ENCODE measurements around the gene IPO5.
"Not testable (repeated sequence)": the region's sequence is repeated elsewhere in the genome, so short reads cannot be mapped to it uniquely, and the experiment has no call there.

Gene IPO5

DNA sequence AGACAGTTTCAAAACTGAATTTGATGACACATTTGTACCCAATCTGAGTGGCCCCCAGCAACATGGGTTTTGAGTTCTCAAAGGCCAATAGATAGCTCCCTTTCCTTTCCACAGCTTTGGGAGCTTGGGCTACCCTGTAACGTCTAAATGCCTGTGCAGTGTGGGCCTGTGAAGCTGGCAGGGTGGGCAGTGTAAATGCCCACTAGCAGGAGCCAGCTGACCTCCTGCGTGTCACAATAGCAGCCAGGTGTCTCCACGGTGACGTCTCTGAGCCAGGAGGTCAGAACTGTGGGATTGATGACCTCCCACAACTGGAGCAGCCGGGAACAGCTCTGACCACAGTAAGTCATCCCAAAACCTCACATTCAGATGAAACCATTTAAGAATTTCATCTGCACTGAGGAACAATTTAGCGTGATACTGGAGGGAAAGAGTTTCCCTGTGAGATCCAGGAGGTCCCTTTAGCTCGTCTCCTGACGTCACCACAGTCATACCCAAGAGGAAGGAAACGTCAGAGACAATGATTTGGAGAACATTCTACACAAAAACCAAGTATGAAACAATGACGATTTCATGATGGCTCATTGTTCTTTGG, at the start of gene IPO5:
Gene IPO5, plus strand, starts transcription at position 300 of the 595 bp plus-strand sequence. CDS start 23,022 bp downstream, outside the sequence.
- no peak for DNase-seq

DNA sequence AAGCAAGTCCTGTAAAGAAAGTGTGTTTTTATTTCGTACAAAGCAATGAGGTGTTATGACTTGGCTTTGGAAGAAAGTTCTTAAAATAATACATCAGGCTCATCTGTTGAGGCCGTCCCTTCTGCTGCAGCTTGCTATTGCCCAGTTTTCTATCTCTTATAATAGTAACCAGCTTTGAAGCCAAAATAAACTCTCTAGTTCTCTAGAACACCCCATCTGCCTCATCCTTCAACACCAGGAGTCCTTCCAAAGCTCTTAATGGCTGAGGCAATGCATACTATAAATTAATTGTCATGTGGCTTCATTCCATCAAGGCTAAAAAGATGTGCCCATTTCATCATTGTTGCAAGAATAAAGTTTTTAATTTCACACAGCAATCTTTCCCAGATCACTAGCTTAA, 49.4 kb upstream of the IPO5 start:
- no peak for DNase-seq

DNA sequence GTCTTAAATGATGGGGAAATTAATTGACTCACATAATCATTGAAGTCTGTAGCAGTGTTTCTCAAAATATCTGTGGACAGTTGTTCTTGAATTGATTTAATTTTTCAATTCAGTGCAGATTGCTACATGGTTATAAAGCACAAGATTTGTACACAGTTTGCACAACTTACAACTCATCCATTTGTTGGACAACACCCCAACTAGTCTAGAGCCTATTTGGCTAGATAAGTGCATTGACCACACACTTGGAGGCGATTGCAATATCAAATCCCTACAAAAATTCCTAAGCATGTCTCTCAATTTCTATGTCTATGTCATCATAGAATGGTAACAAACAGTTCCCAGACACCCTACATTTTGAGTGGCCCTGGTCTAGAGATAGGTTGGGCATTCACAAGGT, 48.0 kb upstream of the IPO5 start:
- DNase-seq: no peak

DNA sequence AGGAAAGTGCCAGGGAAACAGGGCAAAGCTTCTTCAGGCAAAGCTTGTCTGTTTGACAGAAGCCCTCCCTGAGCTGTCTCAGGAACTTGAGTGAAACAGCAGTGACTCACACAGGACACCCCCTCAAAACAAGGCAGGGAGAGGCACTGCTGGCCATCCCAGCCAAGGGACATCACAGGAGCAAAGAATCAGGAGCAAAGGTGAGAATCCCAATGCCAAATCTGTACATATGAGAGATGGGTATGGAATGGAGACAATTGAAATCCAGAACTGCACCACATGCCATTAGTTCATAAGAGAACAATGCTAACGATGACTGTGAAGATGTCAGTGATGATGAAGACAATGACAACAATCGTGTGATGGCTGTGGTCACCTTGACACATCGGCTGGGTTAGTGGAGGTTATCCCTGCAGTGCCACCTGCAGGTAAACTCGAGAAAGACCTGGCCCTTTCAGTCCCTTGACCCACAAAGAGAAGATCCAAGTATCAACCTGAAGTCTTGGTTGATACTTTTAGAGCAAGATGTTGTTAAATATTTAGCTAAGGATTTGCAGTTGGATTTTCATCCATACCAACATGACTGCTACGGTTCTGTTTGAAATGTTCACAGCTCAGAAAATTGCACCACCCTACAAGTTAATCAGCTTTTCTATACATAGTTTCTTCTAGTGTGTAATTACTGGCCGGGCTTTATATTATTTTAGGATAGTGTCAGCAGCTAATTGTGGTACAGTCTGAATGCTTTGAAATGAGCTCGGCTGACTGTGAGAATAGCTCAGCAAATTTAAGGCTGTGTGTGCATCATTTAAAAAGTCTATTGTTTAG, 42.0 kb upstream of the IPO5 start:
- DNase-seq: peak; percentile 5

DNA sequence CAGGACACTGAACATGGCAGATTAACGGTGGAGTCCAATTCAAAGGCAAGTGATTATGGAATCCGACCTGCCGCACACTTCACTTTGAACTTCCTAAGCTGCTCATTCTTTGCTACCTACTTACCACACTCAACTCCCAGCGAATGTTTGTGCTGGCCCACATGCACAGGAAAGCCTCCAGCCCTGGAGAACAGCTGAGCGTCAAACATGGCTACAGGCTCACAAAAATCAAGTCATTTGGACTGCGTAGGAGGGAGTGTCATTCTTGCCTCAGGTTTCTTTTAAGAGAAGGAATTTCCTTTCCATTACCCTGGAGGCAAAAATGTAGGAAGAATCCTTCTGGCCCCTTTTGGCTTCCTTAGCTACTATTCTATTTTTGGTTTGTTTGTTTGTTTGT, 41.3 kb upstream of the IPO5 start:
- no peak for DNase-seq

DNA sequence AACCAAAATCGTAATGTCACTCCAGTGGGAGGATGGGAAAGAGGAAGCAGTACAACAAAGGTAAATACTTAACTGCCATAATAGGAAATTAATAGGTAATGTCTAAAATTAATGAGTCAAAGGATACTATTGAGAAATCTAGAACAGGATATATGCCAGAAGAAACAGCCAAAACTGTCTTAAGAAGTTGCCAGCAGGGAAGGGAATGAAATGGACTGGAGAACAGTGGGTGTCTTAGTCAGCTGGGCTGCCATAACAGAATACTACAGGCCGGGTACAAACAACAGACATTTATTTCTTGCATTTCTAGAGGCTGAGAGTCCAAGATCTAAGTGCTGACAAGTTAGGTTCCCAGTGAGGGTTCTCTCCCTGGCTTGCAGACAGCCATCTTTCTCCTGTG, 40.3 kb upstream of the IPO5 start:
- no peak for DNase-seq

DNA sequence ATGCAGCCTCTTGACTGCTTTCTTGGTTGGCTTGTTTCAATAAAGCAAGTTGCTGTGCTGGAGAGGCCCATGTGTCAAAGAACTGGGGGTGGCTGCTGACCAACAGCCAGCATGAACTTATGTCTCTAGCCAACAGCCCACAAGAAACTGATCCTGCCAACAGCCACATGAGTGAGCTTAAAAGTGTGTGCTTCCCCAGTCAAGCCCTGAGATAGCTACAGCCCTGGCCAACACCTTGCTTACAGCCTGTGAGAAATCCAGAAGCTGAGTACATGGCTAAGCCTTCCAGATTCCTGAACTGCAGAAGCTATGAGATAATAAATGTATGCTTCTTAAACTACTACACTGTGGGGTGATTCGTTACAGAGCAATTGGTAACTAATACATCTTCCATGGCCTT, 38.9 kb upstream of the IPO5 start:
- DNase-seq: no peak

DNA sequence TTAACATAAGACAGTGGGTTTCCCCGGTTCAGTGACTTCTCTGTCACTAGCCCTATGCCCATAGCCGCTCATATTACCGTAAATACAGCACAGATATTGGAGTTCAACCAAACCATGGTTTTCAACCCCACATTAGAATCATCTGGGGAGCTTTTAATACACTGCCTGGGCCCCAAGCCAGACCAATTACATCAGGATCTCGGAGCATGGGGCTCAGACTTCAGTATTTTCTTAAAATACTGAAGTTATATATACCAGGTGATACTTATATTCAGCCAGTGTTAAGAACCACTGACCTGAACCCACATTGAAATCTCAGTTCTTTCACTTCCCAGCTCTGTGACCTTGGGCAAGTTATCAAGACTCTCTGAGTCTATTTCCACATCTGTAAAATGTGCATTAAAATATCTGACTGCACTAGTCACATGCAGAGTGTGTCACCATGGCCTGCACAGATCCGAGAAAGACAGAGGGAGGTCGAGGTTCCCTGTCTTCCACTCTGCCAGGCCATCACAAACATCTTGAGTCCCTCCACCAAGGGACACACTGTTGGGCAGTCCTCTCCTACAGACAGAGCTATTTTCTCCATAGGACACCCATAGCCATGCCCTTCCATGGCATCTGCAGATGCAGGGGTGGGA, 32.2 kb upstream of the IPO5 start:
- DNase-seq: no peak

DNA sequence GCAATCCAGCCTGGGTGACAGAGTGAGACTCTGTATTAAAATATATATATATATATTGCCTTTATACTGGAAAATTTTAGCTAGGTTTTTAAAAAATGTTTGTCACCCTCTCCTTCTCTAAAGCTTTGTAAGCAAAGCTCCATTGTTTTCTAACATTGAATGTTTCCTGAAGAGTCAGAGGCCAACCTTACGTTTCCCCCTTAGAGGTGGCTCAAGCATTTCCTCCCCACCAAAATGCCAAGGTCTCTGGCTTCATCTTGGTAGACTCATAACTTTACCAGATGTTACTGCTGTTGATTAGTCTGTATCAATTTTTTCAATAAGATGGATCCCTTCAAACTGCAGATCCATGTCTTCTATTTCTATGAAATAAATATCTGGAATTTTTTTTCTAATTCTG, 25.2 kb upstream of the IPO5 start:
- DNase-seq: no peak

DNA sequence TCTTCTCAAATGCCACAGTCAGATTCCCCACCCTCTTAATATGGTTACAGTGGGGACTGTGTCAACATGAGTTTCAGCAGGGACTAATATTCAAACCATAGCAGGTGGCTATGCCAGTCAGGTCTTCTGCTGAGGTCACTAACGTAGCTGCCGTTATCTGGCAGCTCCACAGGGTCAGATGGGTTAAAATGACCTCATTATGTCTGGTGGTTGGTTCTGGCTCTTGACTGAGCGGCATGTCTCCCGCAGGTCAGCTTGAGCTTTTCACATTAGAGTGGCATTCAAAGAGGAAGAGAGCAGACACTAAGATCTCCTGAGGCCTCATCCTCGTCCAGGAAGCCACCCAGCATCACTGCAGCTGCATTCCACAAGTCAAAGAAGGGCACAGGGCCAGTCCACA, 21.4 kb upstream of the IPO5 start:
- no peak for DNase-seq

DNA sequence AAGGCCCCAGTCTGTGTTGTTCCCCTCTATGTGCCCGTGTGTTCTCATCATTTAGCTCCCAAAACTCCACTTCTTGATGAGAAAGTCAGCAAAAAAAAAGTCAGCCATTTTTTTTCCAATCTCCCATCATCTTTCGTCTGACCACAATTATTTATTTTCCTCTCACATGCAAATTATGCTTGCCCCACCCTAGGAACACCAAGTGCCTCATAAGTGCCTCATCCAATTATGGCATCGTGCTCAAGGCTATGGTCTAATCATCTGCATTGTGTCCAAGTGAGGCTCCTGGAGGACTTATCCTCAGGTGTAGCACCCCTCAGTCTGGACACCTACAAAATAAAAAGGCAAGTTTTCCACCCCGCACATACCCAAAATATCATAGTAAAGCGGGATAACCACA, 20.8 kb upstream of the IPO5 start:
- DNase-seq: no peak

DNA sequence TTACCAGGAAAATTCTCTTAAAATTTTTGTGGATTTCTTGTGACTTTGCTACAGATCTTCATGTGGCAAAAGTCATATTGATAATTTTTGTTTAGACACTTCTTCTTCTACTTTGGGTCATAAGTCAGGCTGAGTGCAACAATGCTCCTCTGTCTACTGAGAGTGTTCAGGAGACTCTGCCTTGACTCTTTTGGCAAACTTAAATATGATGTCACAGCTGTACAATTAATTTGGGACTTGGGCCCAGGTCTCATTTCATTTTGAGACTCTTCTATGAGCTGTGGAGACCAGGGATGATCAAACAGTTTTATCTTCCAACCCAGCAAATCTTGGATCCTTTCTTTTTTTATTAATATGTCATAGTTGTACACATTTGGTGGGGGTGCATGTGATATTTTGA, 19.7 kb upstream of the IPO5 start:
- no peak for DNase-seq

DNA sequence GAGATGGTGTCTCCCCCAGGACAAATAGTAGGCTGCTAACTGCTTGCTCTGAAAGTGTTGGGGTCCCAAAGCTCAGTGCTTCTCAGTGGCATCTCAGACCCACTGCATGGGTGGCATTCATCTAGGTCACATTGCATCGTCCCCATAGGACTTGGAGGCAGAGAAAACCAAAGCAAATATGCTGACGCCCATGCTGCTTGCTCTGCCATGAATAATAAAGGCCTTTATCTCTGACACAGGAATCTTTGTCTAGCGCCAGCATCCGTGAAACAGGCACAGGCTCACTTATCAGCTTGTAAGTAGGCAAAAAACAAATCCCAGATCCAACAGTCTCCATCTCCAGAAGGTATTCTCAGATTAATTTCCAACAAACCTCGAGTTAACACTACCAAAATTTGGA, 18.9 kb upstream of the IPO5 start:
- no peak for DNase-seq

DNA sequence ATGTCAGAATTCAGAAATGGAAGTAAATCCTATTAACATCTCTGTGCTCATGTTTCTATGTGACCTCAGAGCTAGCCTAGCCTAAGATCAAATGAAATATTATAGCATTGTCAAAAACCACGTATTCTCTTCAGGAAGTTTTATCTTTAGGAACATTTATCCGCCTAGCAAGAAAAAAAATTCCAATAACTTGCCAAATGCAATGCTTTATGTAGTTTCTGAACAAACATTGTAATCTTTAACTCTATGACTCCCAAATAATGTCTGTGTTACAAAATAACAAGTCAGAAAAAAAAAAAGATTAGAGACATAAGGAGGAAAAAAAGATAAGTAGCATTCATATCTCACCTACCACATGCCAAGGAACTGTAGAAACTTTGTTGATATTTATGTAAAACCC, 18.4 kb upstream of the IPO5 start:
- DNase-seq: no peak

DNA sequence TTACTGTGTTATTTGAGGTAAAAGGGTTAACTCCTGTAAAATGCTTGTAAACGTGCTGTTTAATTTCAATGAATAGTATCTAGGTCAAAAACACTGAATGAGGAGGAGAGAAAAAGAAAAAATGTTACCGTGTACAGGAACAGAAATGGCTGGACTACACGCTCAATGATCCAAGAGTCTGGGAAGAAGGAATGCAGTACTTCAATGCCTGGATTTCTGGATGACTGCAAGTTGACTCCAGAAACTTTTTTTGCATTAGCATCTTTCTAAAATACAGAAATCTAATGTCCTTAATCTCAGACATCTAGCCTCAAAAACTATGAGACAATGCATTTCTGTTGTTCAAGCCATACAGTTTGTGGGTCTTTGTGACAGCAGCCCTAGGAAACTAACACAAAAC, 17.4 kb upstream of the IPO5 start:
- DNase-seq: no peak

DNA sequence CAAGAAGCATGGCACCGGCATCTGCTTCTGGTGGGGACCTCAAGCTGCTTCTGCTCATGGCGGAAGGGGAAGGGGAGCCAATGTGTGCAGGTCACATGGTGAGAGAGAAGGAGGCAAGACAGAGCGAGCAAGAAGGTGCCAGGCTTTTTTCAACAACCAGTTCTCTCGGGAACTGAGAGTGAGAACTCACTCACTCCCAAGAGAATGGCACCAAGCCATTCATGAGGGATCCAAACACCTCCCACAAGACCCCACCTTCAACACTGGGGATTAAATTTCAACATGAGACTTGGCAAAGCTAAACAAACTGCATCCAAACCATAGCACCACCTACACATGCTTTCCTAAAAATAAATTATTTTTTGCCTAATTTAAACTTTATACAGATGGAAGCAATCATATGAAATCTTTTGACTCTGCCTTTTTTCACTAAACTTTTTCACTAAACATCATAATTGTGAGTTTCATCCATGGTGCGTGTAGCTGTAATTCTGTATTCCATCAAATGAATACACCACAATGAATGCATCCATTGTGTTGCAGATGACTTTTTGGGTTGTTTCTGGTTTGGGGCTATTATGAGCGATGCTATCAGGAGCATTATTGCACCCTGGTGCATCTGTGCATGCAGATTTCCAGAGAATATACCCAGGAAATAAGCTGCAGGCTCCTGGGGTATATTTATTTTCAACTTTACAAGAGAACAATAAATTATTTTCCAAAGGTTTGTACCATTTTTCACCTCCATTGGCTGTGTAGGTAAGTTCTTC, 14.6 kb upstream of the IPO5 start:
- DNase-seq: no peak

DNA sequence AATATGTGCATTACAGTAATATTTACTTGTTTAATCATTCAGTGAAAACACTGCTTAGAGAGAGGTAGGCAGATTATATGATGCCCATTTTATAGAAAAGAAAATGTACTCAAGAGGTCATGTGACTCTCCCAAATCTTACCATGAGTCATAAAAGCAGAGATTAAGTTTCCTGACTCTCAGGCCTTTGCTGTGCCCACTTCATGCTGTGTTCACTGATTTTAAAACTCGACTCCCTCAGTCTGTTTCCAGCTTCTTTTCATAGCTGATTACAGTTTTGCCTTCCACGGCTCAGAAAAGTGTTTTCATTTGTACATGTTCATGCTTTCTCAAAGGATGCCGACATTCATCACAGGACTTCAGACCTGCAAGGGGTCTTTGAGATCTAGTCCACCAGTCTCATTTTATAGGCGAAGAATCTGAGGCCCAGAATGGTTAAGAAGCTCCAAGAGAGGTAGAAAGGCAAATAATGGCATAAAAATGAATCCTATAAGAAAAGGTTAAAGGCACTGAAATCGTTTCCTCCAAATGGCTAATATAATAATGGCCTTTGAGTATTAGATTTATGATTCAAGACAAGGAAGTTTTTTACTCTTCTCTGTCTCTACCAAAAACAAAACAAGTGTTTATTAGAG, 9.0 kb upstream of the IPO5 start:
- DNase-seq: no peak

DNA sequence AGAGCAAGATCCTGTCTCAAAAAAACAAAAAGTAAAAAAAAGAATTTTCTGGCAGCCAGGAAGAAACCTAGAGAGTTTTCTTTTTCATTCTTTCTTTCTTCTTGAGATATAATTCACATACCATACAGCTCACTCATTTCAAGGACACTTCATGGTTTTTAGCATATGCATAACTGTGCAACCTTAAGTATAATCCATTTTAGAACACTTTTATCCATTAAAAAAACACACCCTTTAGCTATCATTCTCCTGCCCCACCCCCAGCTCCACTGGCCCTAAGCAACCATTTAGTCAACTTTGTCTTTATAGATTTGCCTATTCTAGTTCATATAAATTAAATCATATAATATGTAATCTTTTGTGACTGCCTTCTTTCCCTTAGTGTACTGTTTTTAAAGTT, 8.1 kb upstream of the IPO5 start:
- no peak for DNase-seq

DNA sequence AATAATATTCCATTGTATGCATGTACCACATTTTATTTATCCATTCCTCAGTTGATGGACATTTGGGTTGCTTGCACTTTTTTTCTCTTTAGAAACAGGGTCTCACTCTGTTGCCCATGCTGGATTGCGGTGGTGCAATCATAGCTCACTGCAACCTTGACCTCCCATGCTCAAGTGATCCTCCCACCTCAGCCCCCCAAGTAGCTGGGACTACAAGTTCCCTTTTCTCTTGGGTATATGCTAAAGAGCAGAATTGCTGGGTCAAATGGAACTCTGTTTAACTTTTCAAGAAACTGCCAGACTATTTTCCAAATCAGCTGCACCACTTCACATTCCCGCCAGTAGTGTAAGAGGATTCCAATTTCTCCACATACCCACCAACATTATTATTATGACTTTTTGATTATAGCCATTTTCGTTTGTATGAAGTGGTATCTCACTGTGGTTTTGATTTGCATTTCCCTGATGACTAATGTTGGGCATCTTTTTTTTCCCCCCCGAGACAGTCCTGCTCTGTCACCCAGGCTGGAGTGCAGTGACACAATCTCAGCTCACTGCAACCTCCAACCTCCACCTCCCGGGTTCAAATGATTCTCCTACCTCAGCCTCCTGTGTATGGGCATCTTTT, 7.6 kb upstream of the IPO5 start:
- DNase-seq: no peak

DNA sequence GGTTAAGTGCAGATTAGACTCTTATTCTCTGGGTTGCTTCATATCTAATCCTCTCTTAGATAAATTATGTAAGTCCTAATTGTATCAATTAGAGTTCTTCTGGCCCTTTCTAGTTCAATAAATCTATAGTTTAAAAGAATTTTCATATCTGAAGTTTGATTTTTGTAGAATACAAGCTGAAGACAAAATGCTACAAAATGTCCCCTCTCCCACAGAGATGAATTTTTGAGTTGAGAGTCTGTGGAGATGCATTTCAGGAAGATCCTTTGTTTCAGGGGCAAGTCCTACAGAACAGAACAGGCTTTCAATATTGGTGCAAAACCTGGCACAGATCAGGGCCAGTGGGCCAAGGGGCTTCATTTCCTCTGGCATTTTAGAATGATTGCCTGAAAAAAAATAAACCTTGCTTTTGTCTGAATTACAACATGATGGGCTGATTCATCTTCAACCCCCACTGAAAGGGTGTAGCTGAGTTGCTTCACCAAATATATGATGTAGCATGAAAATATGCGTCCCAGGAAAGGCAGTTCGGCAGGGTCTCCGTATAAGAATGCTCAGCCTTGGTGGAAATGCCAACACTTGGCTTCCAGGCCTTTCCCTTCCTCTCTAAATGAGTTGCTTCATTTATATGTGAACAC, 6.4 kb upstream of the IPO5 start:
- DNase-seq: no peak

DNA sequence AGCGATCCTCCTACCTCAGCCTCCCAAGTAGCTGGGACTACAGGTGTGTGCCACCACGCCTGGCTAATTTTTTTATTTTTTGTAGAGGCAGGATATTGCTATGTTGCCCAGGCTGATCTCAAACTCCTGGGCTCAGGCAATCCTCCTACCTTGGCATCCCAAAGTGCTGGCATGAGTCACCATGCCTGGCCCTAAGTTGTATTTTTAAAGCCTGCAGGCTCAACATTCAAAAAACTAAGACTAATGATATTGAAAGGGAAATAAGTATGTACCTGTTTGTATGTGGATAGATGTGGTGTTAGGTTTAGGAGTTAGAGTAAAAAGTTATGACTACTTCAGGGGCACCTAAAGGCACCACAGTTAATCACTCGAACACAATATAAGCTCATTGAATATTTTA, 5.4 kb upstream of the IPO5 start:
- no peak for DNase-seq

DNA sequence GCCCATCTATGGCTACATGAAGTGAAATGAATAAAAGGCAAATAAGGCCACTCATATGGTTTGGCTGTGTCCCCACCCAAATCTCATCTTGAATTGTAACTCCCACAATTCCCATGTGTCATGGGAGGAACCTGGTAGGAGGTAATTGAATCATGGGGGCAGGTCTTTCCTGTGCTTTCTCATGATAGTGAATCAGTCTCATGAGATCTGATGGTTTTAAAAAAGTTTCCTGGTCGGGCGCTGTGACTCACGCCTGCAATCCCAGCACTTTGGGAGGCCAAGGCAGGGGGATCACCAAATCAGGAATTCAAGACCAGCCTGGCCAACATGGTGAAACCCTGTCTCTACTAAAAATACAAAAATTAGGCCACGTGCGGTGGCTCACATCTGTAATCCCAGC, 4.2 kb upstream of the IPO5 start:
- not testable (repeated sequence) for DNase-seq

All from NK-92 treated with Interleukin-12 subunit alpha and Interleukin-12 subunit beta, amount 100 ng/mL, for 24 hours (cell line).